Lung (tissue), 12 donors: Measurements from ENCODE around the gene GALNT13. TPM values are rescaled to one million over a fixed set of nuclear protein-coding genes. Genes with fewer than 3 reads are reported as not detected.

ENCODE experiments used
- ATAC-seq: fragments of 200-7000 bp; cut with Tn5 transposase; one replicate; pipeline ENCODE4 v1.9.1; 2020; ENCODE audit warnings: moderate number of reproducible peaks; ENCODE audit not compliant: insufficient read depth, low FRiP score
- DNase-seq, 3 donors: peaks; one replicate each; pipeline ENCODE4 v3.0.0-alpha.2; 2013 to 2017
- H3K27ac ChIP-seq, 2 donors: one replicate each; pipeline ENCODE4 v1.5.1; 2013; ENCODE audit warnings: mild to moderate bottlenecking in 2 of 2, moderate library complexity in 2 of 2, control low read depth in 1 of 2, inconsistent platforms in 1 of 2, low read depth in 1 of 2, low read length in 1 of 2
- H3K27me3 ChIP-seq, 3 donors: one replicate each; pipeline ENCODE4 v1.5.1; 2013; ENCODE audit warnings: low read length in 2 of 3; ENCODE audit not compliant: control insufficient read depth in 3 of 3, insufficient read depth in 3 of 3
- H3K36me3 ChIP-seq, 4 donors: one replicate each; pipeline ENCODE4 v1.5.1; 2013; ENCODE audit warnings: low read length in 4 of 4, mild to moderate bottlenecking in 1 of 4, moderate library complexity in 1 of 4; ENCODE audit not compliant: control insufficient read depth in 4 of 4, insufficient read depth in 4 of 4
- H3K4me1 ChIP-seq, 5 donors: one replicate each; pipeline ENCODE4 v1.5.1; 2013; ENCODE audit warnings: low read length in 5 of 5, mild to moderate bottlenecking in 2 of 5, moderate library complexity in 1 of 5; ENCODE audit not compliant: control insufficient read depth in 5 of 5, insufficient read depth in 5 of 5
- H3K4me3 ChIP-seq: one replicate; pipeline ENCODE4 v1.5.1; 2013; ENCODE audit warnings: mild to moderate bottlenecking, control low read depth, moderate library complexity
- H3K9ac ChIP-seq, 2 donors: one replicate each; pipeline ENCODE4 v1.5.1; 2013; ENCODE audit warnings: low read length in 2 of 2, control low read depth in 1 of 2; ENCODE audit not compliant: insufficient read depth in 1 of 2
- H3K9me3 ChIP-seq, 4 donors: one replicate each; pipeline ENCODE4 v1.5.1; 2013; ENCODE audit warnings: low read length in 3 of 4, mild to moderate bottlenecking in 1 of 4, moderate library complexity in 1 of 4; ENCODE audit not compliant: control insufficient read depth in 4 of 4, insufficient read depth in 3 of 4
- WGBS, 2 donors: extraction: QIAGEN DNeasy Blood & Tissue Kit; methylation state at CpG; one replicate each; pipeline ENCODE4 v1.1.7; 2013; 5-methylcytosine and 5-hydroxymethylcytosine counted together
- polyA plus RNA-seq, 2 donors: library from polyadenylated mRNA; stranded (reverse); fragments of 200-250 nt; gene quantifications; one replicate each; pipeline ENCODE4 v1.2.1, GENCODE V29; 2013
- total RNA-seq, 2 donors: library from RNA; depleted of rRNA in 1 of 2; stranded (reverse); fragments of >200 nt in 1 of 2; gene quantifications; one replicate each; pipeline ENCODE4 v1.2.1, GENCODE V29; 2014 to 2021
- TF ChIP-seq, protein P1 (sequence below): IDR thresholded peaks from 2 replicates; pipeline ENCODE4 v1.5.1; 2012; ENCODE audit warnings: mild to moderate bottlenecking; ENCODE audit errors: control extremely low read depth, extremely low read depth
- donor health status: control.
- donor health status: control.
- donor health status: Bipolar disorder and iron deficiency.
- donor health status: healthy.
- donor health status: DM: yes; HTN: yes; CAD: no.

GALNT13 gene
- total and polyA plus RNA-seq, 4 donors = 0.57 to 3.1 (median 1.2) TPM

- H3K9me3 ChIP-seq = peaks cover 0 to 2% (median 0%) of the 10 kb centered on the region in 4 donors
- TF ChIP-seq, protein P1, sequence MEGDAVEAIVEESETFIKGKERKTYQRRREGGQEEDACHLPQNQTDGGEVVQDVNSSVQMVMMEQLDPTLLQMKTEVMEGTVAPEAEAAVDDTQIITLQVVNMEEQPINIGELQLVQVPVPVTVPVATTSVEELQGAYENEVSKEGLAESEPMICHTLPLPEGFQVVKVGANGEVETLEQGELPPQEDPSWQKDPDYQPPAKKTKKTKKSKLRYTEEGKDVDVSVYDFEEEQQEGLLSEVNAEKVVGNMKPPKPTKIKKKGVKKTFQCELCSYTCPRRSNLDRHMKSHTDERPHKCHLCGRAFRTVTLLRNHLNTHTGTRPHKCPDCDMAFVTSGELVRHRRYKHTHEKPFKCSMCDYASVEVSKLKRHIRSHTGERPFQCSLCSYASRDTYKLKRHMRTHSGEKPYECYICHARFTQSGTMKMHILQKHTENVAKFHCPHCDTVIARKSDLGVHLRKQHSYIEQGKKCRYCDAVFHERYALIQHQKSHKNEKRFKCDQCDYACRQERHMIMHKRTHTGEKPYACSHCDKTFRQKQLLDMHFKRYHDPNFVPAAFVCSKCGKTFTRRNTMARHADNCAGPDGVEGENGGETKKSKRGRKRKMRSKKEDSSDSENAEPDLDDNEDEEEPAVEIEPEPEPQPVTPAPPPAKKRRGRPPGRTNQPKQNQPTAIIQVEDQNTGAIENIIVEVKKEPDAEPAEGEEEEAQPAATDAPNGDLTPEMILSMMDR = no peak
- H3K27me3 ChIP-seq = no peaks in the 10 kb centered on the region
- H3K4me1 ChIP-seq = no peaks in the 10 kb centered on the region
- no peak for DNase-seq
- no peak for ATAC-seq
- H3K9ac ChIP-seq = no peak overlapping the region
- no peaks in the 10 kb centered on the region for H3K36me3 ChIP-seq
- no peak overlapping the region for H3K27ac ChIP-seq
- H3K4me3 ChIP-seq = no peak overlapping the region
These were observed 254.2 kb downstream of the GALNT13 start for GRCh38 chr2:154125891-154126290.

DNA sequence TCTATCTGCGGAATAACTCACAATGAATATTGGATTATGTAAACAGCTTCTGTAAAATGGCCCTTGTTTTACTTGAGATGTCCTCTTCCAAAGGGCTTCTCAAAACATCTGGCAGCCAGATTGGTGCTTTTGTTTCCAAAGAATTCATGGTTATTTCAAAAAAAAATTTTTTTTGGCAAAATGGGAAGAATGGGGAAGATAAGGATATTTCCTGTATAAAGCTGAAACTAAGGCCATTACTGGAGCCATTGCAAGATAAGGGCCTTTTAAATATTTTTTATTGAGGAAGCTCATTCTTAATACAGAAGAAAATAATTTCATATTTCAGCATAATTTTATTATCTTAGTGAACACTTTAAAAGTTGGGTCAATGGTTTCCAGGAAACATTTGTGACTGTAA is 259.1 kb downstream of the GALNT13 start:
- no peaks in the 10 kb centered on the region for H3K27me3 ChIP-seq
- H3K9me3 ChIP-seq = no peaks in the 10 kb centered on the region
- ATAC-seq = no peak
- no peaks in the 10 kb centered on the region for H3K4me1 ChIP-seq
- H3K4me3 ChIP-seq = no peak overlapping the region
- 91 to 98% methylated on average over 1 of the region's 1 CpG for WGBS, 2 donors
- no peak overlapping the region for H3K9ac ChIP-seq
- TF ChIP-seq, protein P1 = no peak
- no peaks in the 10 kb centered on the region for H3K36me3 ChIP-seq
- DNase-seq = peak in 1 of 3 donors; percentile 21
- no peak overlapping the region for H3K27ac ChIP-seq

DNA sequence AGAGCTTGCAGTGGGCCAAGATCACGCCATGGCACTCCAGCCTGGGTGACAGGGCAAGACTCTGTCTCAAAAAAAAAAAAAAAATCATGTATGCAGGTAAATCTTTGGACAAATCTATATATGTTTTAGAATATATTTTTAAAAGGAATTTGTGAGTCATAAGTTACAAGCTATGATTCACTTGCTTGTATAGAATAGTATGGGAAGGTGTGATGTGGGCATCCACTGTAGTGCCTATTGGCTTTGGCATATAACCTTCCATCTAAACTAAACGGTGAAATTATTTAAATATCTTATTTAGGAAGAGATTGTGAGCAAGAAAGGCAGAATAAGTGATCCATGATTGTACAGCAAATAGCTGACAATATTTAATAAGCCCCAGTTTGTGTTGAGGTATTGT is 261.1 kb downstream of the GALNT13 start:
- Histone ChIP-seq H3K4me3 (no peak overlapping the region), H3K27me3 (no peaks in the 10 kb centered on the region), H3K27ac (no peak overlapping the region), H3K9ac (no peak overlapping the region), H3K9me3 (no peaks in the 10 kb centered on the region), H3K4me1 (no peaks in the 10 kb centered on the region), H3K36me3 (no peaks in the 10 kb centered on the region)
- DNase-seq = no peak
- TF ChIP-seq, protein P1 = no peak
- WGBS, 2 donors = 65 to 85% methylated on average over 2 of the region's 2 CpGs
- ATAC-seq = no peak

DNA sequence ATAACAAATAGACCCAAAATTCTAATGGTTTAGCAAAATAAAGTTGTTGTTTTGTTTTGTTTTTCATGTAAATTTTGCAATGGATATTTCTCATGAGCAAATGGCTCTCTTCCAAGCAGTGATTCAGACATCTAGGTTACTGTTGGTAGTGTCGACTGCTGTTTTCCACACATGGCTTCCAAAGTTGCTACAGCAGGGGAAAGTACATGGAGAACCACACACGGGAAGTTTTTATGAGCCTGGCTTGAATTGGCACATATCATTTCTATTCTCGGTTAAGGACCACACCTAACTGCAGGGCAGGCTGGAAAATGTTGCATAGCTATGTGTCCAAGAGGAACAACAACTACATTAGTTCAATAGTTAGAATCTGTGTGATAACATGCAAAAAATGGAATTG is 262.1 kb downstream of the GALNT13 start:
- TF ChIP-seq, protein P1 = no peak
- Histone ChIP-seq H3K4me3 (no peak overlapping the region), H3K9ac (peak overlapping the region in 1 of 2 donors; percentile 11), H3K36me3 (no peaks in the 10 kb centered on the region), H3K4me1 (no peaks in the 10 kb centered on the region), H3K9me3 (no peaks in the 10 kb centered on the region), H3K27ac (no peak overlapping the region), H3K27me3 (no peaks in the 10 kb centered on the region)
- 78 to 80% methylated on average over 3 of the region's 3 CpGs for WGBS, 2 donors
- ATAC-seq = no peak
- DNase-seq = peak in 1 of 3 donors; percentile 33
